Measurements from ENCODE around the gene CYP4F8. TPM values are rescaled to one million over a fixed set of nuclear protein-coding genes. Genes with fewer than 3 reads are reported as not detected.

The CYP4F8 gene
- total RNA-seq, 4 donors from 2014 or later = not detected

DNA sequence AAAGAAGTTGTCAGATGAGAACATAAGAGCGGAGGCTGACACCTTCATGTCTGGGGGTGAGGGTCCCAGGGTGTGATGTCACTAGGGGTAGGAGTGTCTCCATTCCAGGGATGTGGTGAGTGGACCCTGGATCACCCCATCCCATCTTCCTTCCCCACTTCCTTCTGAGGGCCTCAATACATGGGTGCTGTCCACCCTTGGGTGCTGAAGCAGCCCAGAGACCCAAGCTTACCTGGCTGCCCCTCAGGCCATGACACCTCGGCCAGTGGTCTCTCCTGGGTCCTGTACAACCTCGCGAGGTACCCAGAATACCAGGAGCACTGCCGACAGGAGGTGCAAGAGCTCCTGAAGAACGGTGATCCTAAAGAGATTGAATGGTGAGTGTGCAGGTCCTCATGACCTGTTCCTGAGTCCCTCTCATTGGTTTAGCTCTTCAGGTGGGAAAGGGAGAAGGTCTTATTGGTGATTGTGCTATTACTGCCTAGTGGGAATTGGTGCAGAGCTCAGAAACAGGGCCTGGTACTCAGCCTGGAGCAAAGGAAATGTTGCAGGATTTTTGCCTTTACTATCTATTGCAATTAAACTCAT, 37.7 kb upstream of the CYP4F8 start:
- Histone ChIP-seq H3K4me3 (replicated peaks in 1 of 3) (no peak overlapping the region), H3K36me3 (no peaks in the 10 kb centered on the region), H3K27me3 (no peaks in the 10 kb centered on the region), H3K4me1 (no peaks in the 10 kb centered on the region), H3K9me3 (no peaks in the 10 kb centered on the region), H3K27ac (no peak overlapping the region)
- intact Hi-C loops (cut with DNase I) = no loop called here
- WGBS, 2 donors = 61 to 79% methylated on average over 4 to 6 of the region's 6 CpGs
- TF ChIP-seq POLR2A (IDR thresholded peaks at IDR 0.05) = no peak
- TF ChIP-seq, protein P1, sequence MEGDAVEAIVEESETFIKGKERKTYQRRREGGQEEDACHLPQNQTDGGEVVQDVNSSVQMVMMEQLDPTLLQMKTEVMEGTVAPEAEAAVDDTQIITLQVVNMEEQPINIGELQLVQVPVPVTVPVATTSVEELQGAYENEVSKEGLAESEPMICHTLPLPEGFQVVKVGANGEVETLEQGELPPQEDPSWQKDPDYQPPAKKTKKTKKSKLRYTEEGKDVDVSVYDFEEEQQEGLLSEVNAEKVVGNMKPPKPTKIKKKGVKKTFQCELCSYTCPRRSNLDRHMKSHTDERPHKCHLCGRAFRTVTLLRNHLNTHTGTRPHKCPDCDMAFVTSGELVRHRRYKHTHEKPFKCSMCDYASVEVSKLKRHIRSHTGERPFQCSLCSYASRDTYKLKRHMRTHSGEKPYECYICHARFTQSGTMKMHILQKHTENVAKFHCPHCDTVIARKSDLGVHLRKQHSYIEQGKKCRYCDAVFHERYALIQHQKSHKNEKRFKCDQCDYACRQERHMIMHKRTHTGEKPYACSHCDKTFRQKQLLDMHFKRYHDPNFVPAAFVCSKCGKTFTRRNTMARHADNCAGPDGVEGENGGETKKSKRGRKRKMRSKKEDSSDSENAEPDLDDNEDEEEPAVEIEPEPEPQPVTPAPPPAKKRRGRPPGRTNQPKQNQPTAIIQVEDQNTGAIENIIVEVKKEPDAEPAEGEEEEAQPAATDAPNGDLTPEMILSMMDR (IDR thresholded peaks at IDR 0.05) = no peak
- no peak for DNase-seq

DNA sequence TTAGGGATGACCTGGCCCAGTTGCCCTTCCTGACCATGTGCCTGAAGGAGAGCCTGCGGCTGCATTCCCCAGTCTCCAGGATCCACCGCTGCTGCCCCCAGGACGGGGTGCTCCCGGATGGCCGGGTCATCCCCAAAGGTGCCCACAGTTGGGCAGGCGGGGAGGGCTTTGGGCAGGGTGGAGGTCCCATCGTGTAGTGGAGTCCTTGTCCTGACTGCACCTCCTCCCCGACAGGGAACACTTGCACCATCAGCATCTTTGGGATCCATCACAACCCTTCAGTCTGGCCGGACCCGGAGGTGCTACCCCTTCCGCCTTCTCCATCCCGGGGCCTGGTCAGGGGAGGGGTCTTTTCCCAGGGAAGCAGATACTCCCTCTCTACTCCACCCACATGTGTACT, 31.7 kb upstream of the CYP4F8 start:
- Histone ChIP-seq H3K27ac (no peak overlapping the region), H3K4me1 (peaks cover 0 to 4% of the 10 kb centered on the region in 2 donors), H3K27me3 (peaks cover 6% of the 10 kb centered on the region), H3K36me3 (no peaks in the 10 kb centered on the region), H3K4me3 (replicated peaks in 1 of 3) (no peak overlapping the region), H3K9me3 (no peaks in the 10 kb centered on the region)
- intact Hi-C loops (cut with DNase I) = no loop called here
- DNase-seq = no peak
- WGBS, 2 donors = 77 to 87% methylated on average over 4 to 11 of the region's 12 CpGs
- TF ChIP-seq POLR2A (IDR thresholded peaks at IDR 0.05) = no peak
- TF ChIP-seq, protein P1 (IDR thresholded peaks at IDR 0.05) = no peak

DNA sequence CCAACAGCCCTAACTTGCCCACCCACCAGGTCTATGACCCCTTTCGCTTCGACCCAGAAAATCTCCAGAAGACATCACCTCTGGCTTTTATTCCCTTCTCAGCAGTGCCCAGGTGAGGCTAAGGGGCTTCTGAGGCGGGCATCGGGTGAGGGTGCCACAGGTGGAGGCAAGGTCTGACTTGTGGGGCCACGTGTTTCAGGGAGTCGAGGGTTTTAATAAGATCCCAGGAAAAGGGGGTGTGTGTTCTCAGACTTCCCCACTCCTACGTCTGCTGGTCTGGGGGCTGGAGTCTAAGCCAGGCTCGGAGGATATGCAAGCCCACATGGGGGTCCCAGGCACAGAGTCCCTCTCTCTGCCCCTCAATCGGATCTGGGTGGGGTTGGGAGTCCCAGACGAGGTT, 30.9 kb upstream of the CYP4F8 start:
- Histone ChIP-seq H3K4me3 (replicated peaks in 1 of 3) (no peak overlapping the region), H3K27me3 (peaks cover 6% of the 10 kb centered on the region), H3K27ac (no peak overlapping the region), H3K4me1 (peaks cover 0 to 4% of the 10 kb centered on the region in 2 donors), H3K36me3 (no peaks in the 10 kb centered on the region), H3K9me3 (no peaks in the 10 kb centered on the region)
- intact Hi-C loops (cut with DNase I) = no loop called here
- no peak for TF ChIP-seq POLR2A (IDR thresholded peaks at IDR 0.05)
- TF ChIP-seq, protein P1 (IDR thresholded peaks at IDR 0.05) = no peak
- no peak for DNase-seq
- WGBS, 2 donors = 46 to 52% methylated on average over 8 of the region's 10 CpGs

DNA sequence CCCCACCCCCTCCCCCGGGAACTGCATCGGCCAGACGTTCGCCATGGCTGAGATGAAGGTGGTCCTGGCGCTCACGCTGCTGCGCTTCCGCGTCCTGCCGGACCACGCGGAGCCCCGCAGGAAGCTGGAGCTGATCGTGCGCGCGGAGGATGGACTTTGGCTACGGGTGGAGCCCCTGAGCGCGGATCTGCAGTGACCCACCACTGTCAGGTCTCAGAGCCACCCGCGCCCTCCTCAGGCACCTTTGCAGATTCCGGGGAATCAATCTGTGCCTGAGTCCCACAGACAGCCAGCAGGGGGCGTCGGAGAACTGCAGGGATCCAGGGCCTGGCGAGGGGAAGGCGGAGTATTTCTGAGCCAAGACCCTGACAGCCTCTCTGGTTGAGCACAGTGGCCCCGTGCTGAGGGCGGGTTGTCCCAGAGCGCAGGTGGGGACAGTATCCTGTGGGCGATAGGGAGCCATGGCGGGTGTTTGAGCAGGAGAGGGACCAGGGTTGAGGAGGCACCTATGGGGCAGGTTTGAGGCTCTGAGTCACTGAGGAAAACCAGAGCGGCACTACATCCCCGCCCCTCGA, 30.4 kb upstream of the CYP4F8 start:
- Histone ChIP-seq H3K4me3 (replicated peaks in 1 of 3) (no peak overlapping the region), H3K27ac (no peak overlapping the region), H3K9me3 (no peaks in the 10 kb centered on the region), H3K27me3 (peaks cover 6% of the 10 kb centered on the region), H3K36me3 (no peaks in the 10 kb centered on the region), H3K4me1 (peaks cover 0 to 4% of the 10 kb centered on the region in 2 donors)
- peak; percentile 73 to 80 for DNase-seq
- TF ChIP-seq, protein P1 (IDR thresholded peaks at IDR 0.05) = peak; percentile 61 to 95 (median 73)
- TF ChIP-seq POLR2A (IDR thresholded peaks at IDR 0.05) = no peak
- WGBS, 2 donors = 20 to 32% methylated on average over 8 to 14 of the region's 35 CpGs
- intact Hi-C loops (cut with DNase I) = no loop called here

DNA sequence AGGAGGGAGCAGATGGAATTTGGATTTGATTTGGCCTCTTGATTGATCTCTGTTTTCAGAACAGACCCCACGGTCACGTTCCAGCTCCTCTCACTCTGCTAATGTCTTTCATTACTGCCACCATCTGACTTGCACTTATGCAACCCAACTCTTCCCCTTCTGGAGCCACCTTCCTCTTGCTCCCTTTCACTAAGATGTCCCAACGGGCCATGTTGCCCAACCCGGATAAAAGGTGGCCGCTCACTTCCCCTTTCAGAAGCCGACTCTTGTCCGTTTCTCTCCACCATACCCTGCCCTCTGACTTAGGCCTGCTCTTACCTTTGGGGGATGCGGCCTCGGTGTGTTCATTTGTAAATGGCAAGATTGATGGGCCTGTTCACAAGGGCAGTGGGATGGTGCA, 27.4 kb upstream of the CYP4F8 start:
- 76 to 84% methylated on average over 9 of the region's 9 CpGs for WGBS, 2 donors

More for the DNA sequence above, 27.4 kb upstream of the CYP4F8 start:
- intact Hi-C loops (cut with DNase I) = no loop called here
- Histone ChIP-seq H3K4me3 (replicated peaks in 1 of 3) (no peak overlapping the region), H3K27ac (no peak overlapping the region), H3K27me3 (peaks cover 6% of the 10 kb centered on the region), H3K36me3 (no peaks in the 10 kb centered on the region), H3K4me1 (peaks cover 0 to 4% of the 10 kb centered on the region in 2 donors), H3K9me3 (no peaks in the 10 kb centered on the region)
- peak in 1 of 2 donors; percentile 4 for DNase-seq
- TF ChIP-seq, protein P1 (IDR thresholded peaks at IDR 0.05) = no peak
- TF ChIP-seq POLR2A (IDR thresholded peaks at IDR 0.05) = no peak

Measured in thyroid gland (tissue), 4 donors.